Liver (tissue), 9 donors: ENCODE data around the gene INTS12. TPM values are rescaled to one million over a fixed set of nuclear protein-coding genes. Genes with fewer than 3 reads are reported as not detected.

Source experiments
- DNase-seq: peaks from one replicate; pipeline ENCODE4 v3.0.0-alpha.2; 2017; ENCODE audit warnings: low spot score
- H3K27ac ChIP-seq, 2 donors: one replicate each; pipeline ENCODE4 v1.7.0; 2013; ENCODE audit warnings: inconsistent platforms in 2 of 2, low read length in 2 of 2, control low read depth in 1 of 2, low read depth in 1 of 2, mild to moderate bottlenecking in 1 of 2
- H3K27me3 ChIP-seq, 4 donors: one replicate each; pipeline versions ENCODE4 v1.6.1 to v1.7.0; 2013; ENCODE audit warnings: low read length in 3 of 4, inconsistent platforms in 1 of 4, mild to moderate bottlenecking in 1 of 4, moderate library complexity in 1 of 4; ENCODE audit not compliant: control insufficient read depth in 4 of 4, insufficient read depth in 4 of 4
- H3K36me3 ChIP-seq, 4 donors: one replicate each; pipeline versions ENCODE4 v1.6.1 to v1.7.0; 2013; ENCODE audit warnings: low read length in 3 of 4, mild to moderate bottlenecking in 3 of 4, low read depth in 1 of 4, moderate library complexity in 1 of 4; ENCODE audit not compliant: control insufficient read depth in 4 of 4, insufficient read depth in 3 of 4
- H3K4me1 ChIP-seq, 4 donors: one replicate each; pipeline versions ENCODE4 v1.6.1 to v1.7.0; 2013; ENCODE audit warnings: low read length in 3 of 4, mild to moderate bottlenecking in 3 of 4, moderate library complexity in 1 of 4; ENCODE audit not compliant: control insufficient read depth in 4 of 4, insufficient read depth in 4 of 4
- H3K4me3 ChIP-seq, 3 donors: one replicate each; pipeline versions ENCODE4 v1.6.1 to v1.7.0; 2013; ENCODE audit warnings: low read length in 3 of 3, control low read depth in 1 of 3, low read depth in 1 of 3, mild to moderate bottlenecking in 1 of 3
- H3K9ac ChIP-seq, 2 donors: one replicate each; pipeline ENCODE4 v1.7.0; 2013; ENCODE audit warnings: low read length in 2 of 2, mild to moderate bottlenecking in 2 of 2, moderate library complexity in 2 of 2, control low read depth in 1 of 2, low read depth in 1 of 2
- H3K9me3 ChIP-seq, 4 donors: one replicate each; pipeline versions ENCODE4 v1.6.1 to v1.7.0; 2013; ENCODE audit warnings: low read length in 3 of 4; ENCODE audit not compliant: control insufficient read depth in 4 of 4
- FOXA1 ChIP-seq: IDR thresholded peaks from 2 replicates; pipeline ENCODE4 v1.6.1; 2016; ENCODE audit warnings: antibody characterized with exemption
- GABPA ChIP-seq, 2 donors: IDR thresholded peaks in 1 of 2; conservative IDR thresholded peaks in 1 of 2; 2 replicates each; pipeline ENCODE4 v1.6.1; 2016; ENCODE audit warnings: antibody characterized with exemption in 2 of 2, mild to moderate bottlenecking in 1 of 2, moderate library complexity in 1 of 2
- HNF4G ChIP-seq: IDR thresholded peaks from 2 replicates; pipeline ENCODE4 v1.6.1; 2016; ENCODE audit warnings: antibody characterized with exemption
- JUND ChIP-seq, 2 donors: IDR thresholded peaks; 2 replicates each; pipeline ENCODE4 v1.6.1; 2016; ENCODE audit warnings: antibody characterized with exemption in 2 of 2
- NR2F2 ChIP-seq: IDR thresholded peaks from 2 replicates; pipeline ENCODE4 v1.6.1; 2016; ENCODE audit warnings: antibody characterized with exemption
- RAD21 ChIP-seq, 2 donors: IDR thresholded peaks; 2 replicates each; pipeline ENCODE4 v1.6.1; 2016; ENCODE audit warnings: antibody characterized with exemption in 2 of 2, mild to moderate bottlenecking in 2 of 2
- RXRA ChIP-seq, 2 donors: IDR thresholded peaks; 2 replicates each; pipeline ENCODE4 v1.6.1; 2017 to 2018; ENCODE audit warnings: antibody characterized with exemption in 2 of 2, mild to moderate bottlenecking in 1 of 2
- SP1 ChIP-seq: IDR thresholded peaks from 2 replicates; pipeline ENCODE4 v1.6.1; 2018; ENCODE audit warnings: antibody characterized with exemption, mild to moderate bottlenecking
- TAF1 ChIP-seq: conservative IDR thresholded peaks from 2 replicates; pipeline ENCODE4 v1.6.1; 2016; ENCODE audit warnings: antibody characterized with exemption, mild to moderate bottlenecking
- YY1 ChIP-seq: IDR thresholded peaks from 2 replicates; pipeline ENCODE4 v1.6.1; 2016; ENCODE audit warnings: antibody characterized with exemption, mild to moderate bottlenecking
- WGBS: extraction: QIAGEN DNeasy Blood & Tissue Kit; methylation state at CpG from one replicate; pipeline ENCODE4 v1.1.7; 2013; 5-methylcytosine and 5-hydroxymethylcytosine counted together
- polyA plus RNA-seq, 2 donors: library from polyadenylated mRNA; stranded (reverse) in 1 of 2; unstranded in 1 of 2; fragments of 200-250 nt in 1 of 2; fragments of >200 nt in 1 of 2; fragmentation: Nextera tagmentation in 1 of 2; extraction: Ambion mirVana in 1 of 2; gene quantifications; one replicate each; pipeline versions ENCODE4 v1.2.1 to v1.2.3, GENCODE V29; 2013 to 2015
- total RNA-seq, 2 donors: library from RNA; depleted of rRNA; stranded (reverse); fragments of >200 nt; gene quantifications; one replicate each; pipeline ENCODE4 v1.2.3, GENCODE V29; 2014
- TF ChIP-seq, protein P1 (sequence below): IDR thresholded peaks from 2 replicates; pipeline ENCODE4 v1.6.1; 2016; ENCODE audit warnings: antibody characterized with exemption
- TF ChIP-seq, protein P2 (sequence below): IDR thresholded peaks from 2 replicates; pipeline ENCODE4 v1.6.1; 2016; ENCODE audit warnings: antibody characterized with exemption
- TF ChIP-seq, protein P3 (sequence below): IDR thresholded peaks from 2 replicates; pipeline ENCODE4 v1.6.1; 2016; ENCODE audit warnings: antibody characterized with exemption, mild to moderate bottlenecking
- donor health status: healthy.
- donor health status: healthy.
- donor health status: healthy.
- donor health status: healthy.
- donor health status: healthy.

The INTS12 gene
- total and polyA plus RNA-seq, 4 donors, result 9.4 to 16.4 (median 13.5) TPM

DNA sequence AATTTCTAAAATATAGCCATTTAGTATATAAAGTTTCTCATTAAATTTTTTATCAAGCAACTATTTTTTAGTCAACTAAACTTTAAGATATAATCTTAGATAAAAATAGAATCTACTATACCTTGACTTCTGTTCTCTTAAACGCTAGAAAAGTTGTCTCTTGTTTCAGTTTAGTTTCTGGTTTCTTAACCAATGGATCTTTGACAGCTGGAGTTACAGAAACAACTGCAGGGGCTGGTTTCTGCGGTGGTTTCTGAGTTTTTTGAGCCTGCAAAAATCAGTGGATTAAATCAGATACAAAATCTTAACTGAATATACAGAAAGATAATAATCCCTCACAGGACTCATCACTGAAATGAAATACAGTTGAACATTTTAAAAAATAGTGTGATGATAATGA, 21.9 kb downstream of the INTS12 start:
- Histone ChIP-seq H3K4me3 (no peak overlapping the region), H3K36me3 (peaks cover 5 to 49% (median 35%) of the 10 kb centered on the region in 4 donors), H3K9me3 (no peaks in the 10 kb centered on the region), H3K27me3 (no peaks in the 10 kb centered on the region), H3K4me1 (no peaks in the 10 kb centered on the region), H3K9ac (no peak overlapping the region), H3K27ac (no peak overlapping the region)
- WGBS, result 98% methylated on average over 2 of the region's 2 CpGs
- no peak for DNase-seq
- TF ChIP-seq RAD21 (IDR thresholded peaks at IDR 0.05) (no peak), YY1 (no peak), TAF1 (no peak), FOXA1 (no peak), GABPA (IDR thresholded peaks at IDR 0.05 in 1 of 2, conservative IDR thresholded peaks at IDR 0.05 in 1 of 2) (no peak), SP1 (no peak), RXRA (IDR thresholded peaks at IDR 0.05) (no peak), NR2F2 (no peak), HNF4G (no peak), JUND (IDR thresholded peaks at IDR 0.05) (no peak)
- TF ChIP-seq, protein P1, sequence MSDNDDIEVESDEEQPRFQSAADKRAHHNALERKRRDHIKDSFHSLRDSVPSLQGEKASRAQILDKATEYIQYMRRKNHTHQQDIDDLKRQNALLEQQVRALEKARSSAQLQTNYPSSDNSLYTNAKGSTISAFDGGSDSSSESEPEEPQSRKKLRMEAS, result no peak
- TF ChIP-seq, protein P2, sequence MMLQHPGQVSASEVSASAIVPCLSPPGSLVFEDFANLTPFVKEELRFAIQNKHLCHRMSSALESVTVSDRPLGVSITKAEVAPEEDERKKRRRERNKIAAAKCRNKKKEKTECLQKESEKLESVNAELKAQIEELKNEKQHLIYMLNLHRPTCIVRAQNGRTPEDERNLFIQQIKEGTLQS, result no peak
- TF ChIP-seq, protein P3, sequence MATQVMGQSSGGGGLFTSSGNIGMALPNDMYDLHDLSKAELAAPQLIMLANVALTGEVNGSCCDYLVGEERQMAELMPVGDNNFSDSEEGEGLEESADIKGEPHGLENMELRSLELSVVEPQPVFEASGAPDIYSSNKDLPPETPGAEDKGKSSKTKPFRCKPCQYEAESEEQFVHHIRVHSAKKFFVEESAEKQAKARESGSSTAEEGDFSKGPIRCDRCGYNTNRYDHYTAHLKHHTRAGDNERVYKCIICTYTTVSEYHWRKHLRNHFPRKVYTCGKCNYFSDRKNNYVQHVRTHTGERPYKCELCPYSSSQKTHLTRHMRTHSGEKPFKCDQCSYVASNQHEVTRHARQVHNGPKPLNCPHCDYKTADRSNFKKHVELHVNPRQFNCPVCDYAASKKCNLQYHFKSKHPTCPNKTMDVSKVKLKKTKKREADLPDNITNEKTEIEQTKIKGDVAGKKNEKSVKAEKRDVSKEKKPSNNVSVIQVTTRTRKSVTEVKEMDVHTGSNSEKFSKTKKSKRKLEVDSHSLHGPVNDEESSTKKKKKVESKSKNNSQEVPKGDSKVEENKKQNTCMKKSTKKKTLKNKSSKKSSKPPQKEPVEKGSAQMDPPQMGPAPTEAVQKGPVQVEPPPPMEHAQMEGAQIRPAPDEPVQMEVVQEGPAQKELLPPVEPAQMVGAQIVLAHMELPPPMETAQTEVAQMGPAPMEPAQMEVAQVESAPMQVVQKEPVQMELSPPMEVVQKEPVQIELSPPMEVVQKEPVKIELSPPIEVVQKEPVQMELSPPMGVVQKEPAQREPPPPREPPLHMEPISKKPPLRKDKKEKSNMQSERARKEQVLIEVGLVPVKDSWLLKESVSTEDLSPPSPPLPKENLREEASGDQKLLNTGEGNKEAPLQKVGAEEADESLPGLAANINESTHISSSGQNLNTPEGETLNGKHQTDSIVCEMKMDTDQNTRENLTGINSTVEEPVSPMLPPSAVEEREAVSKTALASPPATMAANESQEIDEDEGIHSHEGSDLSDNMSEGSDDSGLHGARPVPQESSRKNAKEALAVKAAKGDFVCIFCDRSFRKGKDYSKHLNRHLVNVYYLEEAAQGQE, result no peak

DNA sequence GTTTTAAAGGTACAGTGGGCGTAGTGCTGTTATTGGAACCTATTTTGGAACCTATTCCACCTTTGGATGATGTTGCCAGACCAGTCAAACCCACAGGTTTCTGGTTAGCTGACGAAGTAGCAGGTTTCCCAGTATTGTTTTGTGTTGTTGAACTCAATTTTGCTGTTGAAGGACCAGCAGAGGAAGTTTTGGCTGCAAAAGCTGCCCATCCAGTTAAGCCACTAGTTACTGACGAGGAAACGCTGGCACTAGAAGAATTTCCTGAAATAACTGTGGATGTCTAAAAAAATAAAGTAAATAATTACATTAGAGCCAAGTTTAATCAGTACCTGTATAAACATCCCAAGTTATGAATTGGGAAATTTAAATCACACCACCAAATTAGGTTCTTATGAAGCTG, 25.5 kb downstream of the INTS12 start:
- no peak overlapping the region for H3K9ac ChIP-seq
- TF ChIP-seq SP1, result peak; percentile 32
- TF ChIP-seq, protein P3, result no peak
- no peak for DNase-seq
- peaks cover 5 to 31% (median 15%) of the 10 kb centered on the region in 4 donors for H3K36me3 ChIP-seq
- 76% methylated on average over 4 of the region's 4 CpGs for WGBS
- H3K4me3 ChIP-seq, result no peak overlapping the region
- peaks cover 0 to 5% (median 3%) of the 10 kb centered on the region in 4 donors for H3K4me1 ChIP-seq
- no peak overlapping the region for H3K27ac ChIP-seq
- H3K27me3 ChIP-seq, result no peaks in the 10 kb centered on the region
- no peaks in the 10 kb centered on the region for H3K9me3 ChIP-seq
